NCI-H1694 (cell line): Measurements from ENCODE around the gene CDC42BPA.

Source experiments
- DNase-seq: peaks from one replicate; lab custom pipeline; 2025; lab: John Stamatoyannopoulos, UW

The CDC42BPA gene

DNA sequence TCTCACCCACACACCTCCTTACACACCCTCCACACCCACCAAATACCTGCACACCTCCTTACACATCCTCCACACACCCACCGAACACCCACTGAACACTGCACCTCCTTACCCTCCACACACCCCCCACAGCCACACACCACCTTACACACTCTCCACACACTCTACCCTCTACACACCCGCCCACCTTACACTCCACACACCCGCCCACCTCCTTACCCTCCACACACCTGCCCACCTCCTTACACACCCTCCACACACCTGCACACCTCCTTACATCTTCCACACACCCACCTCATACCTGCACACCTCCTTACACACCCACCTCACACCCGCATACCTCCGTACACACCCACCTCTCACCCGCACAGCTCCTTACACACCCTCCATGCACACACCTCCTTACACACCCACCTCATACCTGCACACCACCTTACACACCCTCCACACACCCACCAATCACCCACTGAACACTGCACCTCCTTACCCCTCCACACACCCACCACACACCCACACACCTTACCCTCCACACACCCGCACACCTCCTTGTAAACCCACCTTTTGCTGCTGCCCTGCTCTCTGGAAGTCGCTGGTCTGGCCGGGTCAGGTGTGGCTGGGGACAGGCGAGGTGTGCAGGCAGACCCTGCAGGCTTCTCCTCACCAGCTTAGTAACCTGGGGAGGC lies 339.7 kb downstream of the CDC42BPA start:
- no peak for DNase-seq

DNA sequence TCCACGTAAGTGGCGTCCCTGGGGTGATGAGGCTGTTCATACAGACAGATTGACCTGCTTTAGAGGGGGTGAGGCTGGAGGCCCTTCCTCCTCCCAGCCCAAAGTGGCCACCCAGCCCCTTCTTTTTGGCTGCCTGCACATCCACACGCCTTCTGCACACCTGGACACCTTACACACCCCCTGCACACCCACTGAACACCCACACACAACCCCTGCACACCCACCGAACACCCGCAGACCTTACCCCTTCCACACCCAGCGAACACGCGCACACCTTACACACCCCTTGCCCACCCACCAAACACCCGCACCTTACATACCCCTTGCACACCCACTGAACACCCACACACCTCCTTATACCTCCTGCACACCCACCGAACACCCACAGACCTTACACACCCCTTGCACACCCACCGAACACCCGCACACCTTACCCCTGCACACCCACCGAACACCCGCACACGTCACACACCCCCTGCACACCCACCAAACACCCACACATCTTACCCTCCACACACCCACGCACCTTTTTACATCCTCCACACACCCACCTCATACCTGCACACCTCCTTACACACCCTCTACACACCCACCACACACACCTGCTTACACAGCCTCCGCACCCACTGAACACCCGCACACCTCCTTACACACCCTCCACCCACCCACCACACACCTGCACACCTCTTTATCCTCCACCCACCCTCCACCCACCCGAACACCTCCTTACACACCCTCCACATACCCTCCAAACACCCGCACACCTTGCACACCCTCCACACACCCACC lies 340.5 kb downstream of the CDC42BPA start:
- no peak for DNase-seq

DNA sequence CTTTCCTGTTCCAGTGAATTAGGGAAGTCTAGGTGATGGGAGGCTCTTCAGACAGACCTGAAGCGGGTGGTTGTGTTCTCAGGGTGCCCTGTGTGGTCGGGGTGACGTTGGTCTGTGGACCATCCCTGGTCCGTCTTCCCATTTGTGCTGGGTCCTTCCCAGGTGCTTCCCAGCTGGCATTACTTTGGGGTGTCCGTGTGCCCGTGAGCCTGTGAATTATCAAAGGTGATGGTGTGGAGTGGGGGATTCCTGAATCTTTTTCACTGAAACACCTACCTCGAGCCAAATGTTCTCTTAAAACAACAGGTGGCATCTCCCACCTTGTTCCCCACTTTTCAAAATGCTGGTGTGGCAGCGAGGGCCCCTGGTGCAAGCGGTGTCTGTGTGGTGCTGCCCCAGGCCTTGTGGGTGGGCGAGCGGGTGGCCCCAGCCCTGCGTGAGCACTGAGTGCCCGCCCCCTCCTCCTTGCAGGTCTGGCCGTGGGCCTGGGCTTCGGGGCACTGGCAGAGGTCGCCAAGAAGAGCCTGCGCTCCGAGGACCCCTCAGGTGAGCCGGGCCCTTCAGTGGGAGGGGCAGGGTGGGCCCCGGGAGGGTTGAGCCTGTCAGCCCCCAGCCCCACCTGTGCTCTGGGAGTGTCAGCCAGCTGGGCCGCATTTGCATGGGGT lies 341.2 kb downstream of the CDC42BPA start:
- no peak for DNase-seq

DNA sequence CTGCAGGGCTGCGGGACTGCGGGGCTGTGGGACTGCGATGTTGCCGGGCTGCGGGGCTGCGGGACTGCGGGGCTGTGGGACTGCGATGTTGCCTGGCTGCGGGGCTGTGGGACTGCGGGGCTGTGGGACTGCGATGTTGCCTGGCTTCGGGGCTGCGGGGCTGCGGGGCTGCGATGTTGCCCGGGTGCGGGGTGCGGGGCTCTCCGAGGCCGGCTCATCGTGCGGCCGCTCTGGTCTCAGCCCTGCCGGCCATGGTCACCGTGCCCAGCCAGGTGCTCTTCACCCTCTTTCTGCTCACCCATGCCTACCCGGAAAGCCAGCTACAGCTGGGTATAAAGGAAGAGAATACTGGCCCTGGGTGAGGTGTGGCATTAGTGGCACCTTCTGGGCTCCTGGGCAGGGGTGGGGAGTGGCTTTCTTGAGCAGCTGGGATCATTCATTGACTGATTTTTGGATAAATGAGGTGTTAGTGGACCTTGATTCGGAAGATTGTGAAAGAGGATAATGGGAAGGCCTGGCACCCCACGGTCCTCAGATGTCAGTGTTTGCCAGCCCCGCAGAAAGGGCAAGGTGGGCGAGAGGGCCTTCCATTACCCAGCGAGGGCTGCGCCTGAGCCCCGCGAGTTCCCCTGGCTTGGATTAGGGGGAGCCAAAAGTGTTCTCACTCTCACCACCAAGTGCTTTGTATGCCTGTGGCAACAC lies 341.9 kb downstream of the CDC42BPA start:
- DNase-seq: no peak

DNA sequence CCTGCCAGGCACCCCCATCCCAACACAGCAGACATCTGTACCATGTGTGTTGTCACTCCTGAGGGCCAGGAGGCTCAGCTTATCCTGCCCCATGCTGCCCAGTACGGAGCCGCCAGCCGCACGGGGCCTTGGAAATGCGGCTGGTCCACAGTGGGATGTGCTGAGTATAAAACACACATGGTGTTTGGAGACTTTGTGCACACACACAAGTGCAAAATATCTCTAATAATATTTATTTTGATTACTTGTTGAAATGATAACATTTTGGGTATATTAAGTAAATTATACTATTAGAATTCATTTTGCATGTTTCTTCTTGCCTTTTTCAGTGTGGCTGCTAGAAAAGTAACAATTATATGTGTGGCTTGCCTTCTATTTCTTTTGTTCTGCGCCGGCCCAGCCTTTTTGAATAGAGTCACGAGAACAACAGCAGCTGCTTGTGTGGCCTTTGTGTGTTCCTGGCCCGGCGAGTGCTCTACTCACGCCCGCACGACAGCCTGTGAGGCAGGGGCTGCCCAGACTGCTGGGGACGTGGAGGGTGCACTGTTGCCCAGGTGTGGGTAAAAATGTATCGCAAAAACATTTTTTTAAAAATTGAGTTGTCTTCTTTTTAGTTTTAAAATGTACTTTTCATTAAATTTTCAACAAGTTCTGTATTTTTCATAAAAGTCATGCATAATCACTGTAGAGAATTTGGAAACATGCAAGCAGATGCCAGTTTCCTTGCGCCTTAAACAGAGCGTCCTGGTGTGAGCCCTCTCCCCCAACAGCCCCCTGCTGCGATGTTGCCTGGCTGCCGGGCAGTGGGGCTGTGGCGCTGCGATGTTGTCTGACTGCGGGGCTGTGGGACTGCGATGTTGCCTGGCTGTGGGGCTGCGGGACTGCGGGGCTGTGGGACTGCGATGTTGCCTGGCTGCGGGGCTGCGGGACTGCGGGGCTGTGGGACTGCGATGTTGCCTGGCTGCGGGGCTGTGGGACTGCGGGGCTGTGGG lies 342.7 kb downstream of the CDC42BPA start:
- peak; percentile 26 for DNase-seq

DNA sequence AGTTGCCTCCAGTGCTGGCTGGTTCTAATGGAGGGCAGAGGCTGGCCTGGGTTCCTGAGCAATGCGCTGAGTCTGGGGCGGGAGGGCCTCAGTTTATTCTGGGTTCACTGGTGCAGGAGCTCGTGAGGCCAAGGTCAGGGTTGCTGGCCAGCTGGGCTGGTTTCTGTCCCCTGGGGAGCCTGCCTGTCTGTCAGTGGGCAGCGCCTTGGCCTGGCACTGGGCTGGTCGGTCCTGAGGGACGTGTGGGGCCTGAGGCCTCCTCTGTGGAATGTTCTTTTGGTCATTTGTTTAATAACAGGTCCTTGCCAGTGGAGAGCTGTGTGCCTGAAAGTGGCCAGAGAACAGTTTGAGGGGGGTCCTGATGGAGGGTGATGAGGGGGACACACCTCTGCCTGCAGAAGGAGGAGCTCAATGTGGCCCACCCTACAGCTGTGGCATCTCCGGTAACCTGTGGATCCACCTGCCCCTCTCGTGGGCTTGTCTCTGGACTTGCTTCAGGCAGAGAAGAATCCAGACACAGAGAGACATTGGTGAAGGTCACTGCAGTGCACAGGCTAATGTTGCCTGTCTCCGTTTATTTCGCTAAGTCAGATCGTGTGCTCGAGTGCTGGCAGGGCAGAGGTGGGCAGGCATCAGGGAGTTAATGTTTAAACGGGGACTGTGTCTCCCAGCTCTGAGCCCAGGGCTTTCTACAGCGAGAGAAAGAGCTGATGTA lies 343.6 kb downstream of the CDC42BPA start:
- no peak for DNase-seq

DNA sequence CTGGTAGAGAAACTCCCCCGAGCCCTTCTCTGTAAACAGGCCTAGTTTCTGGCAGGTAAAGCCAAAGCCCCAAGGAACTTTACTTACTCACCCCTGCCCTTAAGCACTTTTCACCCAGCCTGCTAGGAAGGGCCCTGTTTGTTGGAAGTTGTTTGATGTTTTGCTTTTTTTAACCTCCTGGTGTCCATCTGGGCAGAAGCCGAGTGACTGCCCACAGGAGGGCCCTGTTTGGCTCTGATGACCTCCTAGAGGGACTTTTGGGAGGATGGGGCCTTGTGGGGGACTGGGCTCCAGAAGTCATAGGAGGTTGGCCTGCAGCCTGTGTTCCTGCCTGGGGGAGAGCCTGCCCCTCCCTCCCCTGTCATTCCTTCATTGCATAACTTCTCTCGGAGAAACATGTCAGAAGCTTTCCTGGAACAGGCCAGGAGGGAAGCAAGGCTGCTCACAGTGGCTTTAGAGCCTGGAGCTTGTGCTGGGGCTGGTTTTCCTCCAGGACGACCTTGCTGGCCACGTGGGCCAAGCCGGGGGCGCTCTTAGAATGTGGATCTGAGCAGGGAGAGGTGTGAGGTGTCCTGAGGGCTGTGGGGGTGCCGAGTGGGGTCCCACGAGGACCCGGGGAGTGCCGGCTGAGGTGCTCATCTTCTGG lies 344.3 kb downstream of the CDC42BPA start:
- no peak for DNase-seq

DNA sequence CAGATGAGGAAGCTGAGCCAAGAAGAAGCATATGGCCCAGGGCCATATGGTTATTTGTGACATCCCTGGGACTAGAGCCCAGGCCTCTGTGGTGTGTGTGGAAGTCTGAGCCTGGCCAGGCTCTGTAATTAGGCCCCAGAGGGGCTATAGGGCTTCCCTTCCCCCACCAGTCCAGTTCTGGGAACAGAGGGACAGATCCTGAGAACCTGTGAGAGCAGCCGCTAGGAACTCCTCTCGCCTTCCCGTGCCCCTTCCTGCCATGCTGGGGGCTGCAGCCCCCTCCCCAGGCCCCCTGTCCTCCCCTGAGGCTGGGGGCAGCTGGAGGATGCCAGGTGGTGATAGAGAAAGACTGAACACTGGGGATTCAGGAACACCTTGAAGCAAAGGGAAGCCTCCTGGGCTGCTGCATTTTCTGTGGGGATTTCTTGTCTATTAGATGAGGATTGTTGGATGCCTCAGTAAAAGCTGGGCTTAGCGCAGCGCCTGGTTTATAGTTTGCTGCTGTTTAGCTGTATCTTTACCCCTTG lies 344.9 kb downstream of the CDC42BPA start:
- DNase-seq: peak; percentile 93

DNA sequence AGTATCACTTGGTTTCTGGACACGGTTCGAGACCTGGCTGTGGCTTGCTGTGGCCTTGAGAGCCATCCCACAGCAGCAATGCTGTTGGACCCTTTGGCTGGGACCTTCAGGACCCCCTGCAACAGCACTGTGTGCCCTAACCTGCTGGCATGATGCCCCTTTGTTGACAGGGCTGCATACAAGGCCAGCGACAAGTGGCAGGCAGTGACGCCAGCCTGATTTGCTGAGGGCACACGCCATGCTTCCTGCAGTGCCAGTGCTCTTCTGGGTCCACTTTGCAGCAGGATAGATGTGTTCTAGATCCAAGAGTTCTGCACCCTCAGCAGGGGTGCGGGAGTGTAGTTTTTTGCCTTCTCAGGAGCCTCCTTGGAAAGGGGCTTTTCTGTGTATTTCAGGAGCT lies 345.4 kb downstream of the CDC42BPA start:
- peak; percentile 74 for DNase-seq

DNA sequence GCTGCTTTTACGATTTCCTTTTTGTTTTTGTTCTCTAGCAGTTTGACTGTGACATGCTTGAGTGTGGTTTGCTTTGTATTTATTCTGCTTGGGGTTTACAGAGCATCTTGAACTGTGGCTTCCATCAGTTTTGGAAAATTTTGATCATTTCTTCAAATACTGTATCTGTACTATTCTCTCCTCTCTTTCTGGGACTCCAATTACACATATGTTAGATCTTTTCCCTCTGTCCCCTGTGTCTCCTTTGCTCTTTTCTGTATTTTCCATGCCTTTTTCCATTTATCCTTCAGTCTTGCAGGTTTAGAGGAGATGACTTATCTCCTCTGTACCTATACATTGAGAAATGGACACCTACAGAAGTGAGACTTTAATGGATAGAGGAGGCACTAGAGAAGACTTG lies 346.5 kb downstream of the CDC42BPA start:
- DNase-seq: no peak

DNA sequence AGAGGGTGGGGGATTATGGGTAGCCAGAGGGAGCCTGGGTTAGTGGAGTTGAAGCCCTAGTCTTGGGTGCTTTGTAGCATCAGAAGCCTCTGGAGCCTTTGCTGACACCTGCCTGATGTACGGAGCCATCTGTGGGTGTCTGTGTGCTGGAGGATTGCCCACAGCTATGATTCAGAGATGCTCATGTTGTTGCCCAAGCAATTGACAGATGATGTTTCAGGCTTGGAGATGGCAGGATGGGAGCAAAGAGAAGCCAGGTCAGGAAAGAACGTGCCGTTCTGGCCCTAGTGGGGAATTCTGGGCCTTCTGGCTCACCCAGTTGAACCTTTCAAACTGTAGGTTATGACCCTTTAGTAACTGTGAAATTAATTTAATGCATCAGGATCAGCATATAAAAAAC lies 350.6 kb downstream of the CDC42BPA start:
- peak; percentile 95 for DNase-seq

DNA sequence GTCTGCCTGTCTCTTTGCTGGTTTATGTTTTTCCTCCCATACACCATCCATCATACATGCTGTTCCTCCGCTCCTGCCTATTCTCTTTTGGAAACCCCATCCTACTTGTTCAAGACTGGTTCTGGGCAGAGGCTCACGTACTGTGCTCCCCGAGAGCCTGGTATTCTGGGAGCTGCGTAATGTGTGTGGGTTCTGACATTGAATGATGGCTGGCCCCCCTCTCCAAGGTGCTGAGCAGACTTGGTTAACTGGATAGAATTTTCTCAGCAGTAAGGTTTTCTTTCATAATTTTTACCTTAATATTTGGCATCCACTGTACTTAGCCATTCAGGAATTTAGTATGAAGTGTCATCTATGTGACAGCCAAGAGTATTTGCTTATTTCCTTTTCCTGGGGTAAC lies 351.6 kb downstream of the CDC42BPA start:
- no peak for DNase-seq

DNA sequence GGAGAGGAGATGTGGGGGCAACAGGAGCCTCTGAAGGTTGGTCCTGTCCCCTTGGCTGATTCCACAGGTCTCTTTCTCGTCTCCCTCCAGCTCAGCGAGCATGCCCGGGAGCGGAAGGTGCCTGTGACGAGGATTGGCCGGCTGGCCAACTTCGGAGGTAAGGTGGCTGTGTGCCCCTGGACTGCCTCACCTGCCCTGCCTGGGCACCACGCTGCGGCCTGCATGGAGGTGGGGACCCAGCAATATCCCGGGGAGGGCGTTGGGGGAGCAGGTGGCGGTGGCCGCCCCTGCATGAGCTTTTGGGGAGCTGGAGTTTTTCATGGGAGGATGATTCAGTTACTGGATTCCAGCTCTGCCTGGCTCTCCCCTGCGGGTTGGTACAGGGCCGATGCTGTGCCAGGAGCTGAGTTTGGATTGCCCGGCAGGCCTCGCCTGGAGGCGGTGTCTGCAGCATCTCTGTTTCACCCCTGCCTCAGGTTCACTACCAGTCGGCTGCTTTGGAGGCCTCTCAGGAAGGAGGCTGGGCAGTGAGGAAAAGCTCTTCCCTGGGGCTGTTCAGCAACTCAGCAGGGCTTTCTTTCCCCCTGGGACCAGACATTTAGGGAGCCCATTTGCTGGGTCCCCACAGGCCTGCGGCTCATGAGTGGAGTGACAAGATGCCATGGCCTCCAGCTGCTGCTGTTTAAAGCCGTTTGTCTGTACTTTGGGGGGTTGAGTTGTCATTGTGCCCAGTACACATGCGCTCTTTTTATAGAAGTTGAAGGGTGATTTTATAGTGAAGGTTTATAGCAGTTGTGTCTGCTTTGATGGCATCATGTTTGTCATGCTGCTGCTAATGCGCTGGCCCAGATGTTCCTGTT lies 352.5 kb downstream of the CDC42BPA start:
- no peak for DNase-seq

DNA sequence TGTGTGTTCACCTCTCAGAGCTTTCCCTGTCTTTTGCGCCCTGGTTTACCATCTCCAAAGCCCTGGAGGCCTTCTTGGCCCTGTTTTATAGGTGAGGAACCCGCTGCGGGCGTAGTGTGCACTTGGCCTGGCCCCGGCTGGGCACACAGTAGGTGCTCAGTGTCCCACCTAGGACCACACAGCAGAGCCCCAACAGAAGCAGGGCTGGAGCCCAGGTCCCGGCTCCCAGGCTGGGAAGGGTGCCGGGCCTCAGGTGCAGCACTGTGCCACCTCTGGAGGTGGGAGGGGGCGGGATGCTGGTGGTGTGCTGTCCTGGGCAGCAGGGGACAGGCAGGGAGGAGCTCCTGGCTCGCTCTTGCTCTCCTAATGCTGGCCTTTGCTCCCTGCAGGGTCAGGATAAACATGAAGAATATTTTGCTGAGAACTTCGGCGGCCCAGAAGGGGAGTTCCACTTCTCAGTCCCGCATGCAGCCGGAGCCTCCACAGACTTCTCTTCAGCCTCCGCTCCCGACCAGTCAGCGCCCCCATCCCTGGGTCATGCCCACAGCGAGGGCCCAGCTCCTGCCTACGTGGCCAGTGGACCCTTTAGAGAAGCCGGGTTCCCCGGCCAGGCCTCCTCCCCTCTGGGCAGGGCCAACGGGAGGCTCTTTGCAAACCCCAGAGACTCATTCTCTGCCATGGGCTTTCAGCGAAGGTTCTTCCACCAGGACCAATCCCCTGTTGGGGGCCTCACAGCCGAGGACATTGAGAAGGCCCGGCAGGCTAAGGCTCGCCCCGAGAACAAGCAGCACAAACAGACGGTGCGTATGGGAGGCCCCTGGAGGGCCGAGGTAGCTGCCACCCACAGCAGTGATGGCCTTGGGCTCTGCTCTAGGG lies 353.4 kb downstream of the CDC42BPA start:
- DNase-seq: no peak

DNA sequence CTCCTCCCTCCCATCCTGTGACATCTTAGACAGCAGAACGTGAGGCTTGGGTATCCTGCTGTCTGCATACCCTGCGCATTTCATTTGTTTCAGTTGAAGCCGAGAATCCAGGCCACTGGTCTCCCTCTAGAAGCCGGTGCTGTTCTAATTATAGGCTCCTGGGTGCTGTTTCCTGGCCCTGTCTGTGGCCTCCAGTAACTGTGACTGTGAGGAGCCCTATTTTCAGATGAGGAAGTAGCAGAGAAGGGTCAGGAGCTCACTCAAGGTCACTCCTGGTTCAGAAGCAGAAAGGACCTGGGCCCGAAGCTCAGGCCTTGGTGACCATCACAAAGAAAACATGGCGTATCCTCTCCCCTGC lies 354.2 kb downstream of the CDC42BPA start:
- DNase-seq: no peak

DNA sequence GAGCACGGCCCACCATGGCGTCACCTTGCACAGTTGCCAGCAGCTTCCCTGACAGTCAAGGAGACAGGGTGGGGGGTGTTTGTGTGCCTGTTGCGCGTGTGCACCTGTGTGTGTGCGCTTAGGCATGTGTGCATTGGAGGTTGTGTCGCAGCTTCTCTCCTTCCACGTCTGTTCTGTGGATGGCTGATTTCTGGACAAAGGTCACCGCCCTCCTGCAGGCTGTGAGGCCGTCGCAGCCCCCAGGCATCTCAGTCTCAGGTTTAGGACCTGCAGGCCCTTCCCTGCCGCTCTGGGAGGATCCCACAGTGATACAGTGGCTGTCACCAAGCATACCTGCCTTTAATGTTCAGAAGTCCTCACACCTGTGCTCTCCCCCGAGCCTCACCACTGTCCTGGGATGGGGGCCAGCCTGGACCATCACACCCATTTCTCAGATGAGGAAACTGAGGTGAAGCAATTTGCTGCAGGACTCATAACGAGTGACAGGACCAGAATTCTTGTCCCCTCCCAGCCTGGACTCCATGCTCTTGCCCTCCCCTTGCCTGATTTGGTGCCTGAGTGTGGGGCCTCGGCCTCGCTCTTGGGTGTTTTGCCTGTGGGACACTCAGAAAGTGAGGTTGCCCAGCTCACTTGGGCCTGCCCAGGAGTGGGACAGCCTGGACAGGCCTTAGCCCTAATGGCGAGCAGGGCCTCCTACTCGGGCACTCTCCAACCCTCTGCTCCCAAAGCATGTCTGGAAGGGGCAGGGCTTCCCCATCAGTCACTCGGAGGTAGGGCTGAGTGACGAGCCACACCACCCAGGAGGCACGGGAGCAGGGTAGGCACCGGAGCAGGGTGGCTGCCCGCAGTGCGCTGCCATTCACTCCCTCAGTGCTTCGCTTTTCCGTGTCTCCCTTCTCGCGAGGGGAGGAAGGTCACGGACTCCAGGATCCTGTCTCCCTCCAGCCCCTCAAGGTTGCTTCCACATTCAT lies 355.6 kb downstream of the CDC42BPA start:
- DNase-seq: no peak
